SK-N-SH (cell line): ENCODE data around the gene RPL39.

ENCODE experiments used
- EP300 ChIP-seq, 2 experiments: IDR thresholded peaks; 2 replicates each; pipeline versions ENCODE4 v1.4.0 to v1.6.1; 2012; ENCODE audit warnings: borderline replicate concordance in 1 of 2, low read depth in 1 of 2, low read length in 1 of 2
- EZH2phosphoT487 ChIP-seq: fragments of 200-600 bp; sonication (generic); IDR thresholded peaks from 2 replicates; pipeline ENCODE4 v1.6.1; 2017; ENCODE audit warnings: low read depth, mixed run types, mild to moderate bottlenecking, antibody characterized with exemption, moderate library complexity, borderline replicate concordance
- FOXM1 ChIP-seq: IDR thresholded peaks from 2 replicates; pipeline ENCODE4 v1.4.0; 2012; ENCODE audit warnings: low read depth, mild to moderate bottlenecking
- NFIC ChIP-seq: IDR thresholded peaks from 2 replicates; pipeline ENCODE4 v1.4.0; 2012; ENCODE audit warnings: borderline replicate concordance
- POLR2AphosphoS5 ChIP-seq: IDR thresholded peaks from 2 replicates; pipeline ENCODE4 v1.6.1; 2012; ENCODE audit warnings: low read depth, low read length
- RAD21 ChIP-seq: IDR thresholded peaks from 2 replicates; pipeline ENCODE4 v1.6.1; 2012; ENCODE audit warnings: mild to moderate bottlenecking, low read length
- RCOR1 ChIP-seq: fragments of 150-350 bp; IDR thresholded peaks from 2 replicates; pipeline ENCODE4 v1.6.1; 2017; ENCODE audit warnings: antibody characterized with exemption, low read length
- YY1 ChIP-seq: IDR thresholded peaks from 2 replicates; pipeline ENCODE4 v1.4.0; 2012; ENCODE audit warnings: low read depth, mild to moderate bottlenecking
- TF ChIP-seq, protein P1 (sequence below): fragments of 200-600 bp; sonication (generic); IDR thresholded peaks from 2 replicates; pipeline ENCODE4 v1.6.1; 2017; ENCODE audit warnings: antibody characterized with exemption, mild to moderate bottlenecking, moderate library complexity
- TF ChIP-seq, protein P2 (sequence below): IDR thresholded peaks from 2 replicates; pipeline ENCODE4 v1.4.0; 2012; ENCODE audit warnings: low read depth
- TF ChIP-seq, protein P3 (sequence below): IDR thresholded peaks from 2 replicates; pipeline ENCODE4 v1.6.1; 2012; ENCODE audit warnings: mild to moderate bottlenecking, low read depth, low read length, moderate library complexity
- TF ChIP-seq, protein P4 (sequence below): fragments of 150-350 bp; IDR thresholded peaks from 2 replicates; pipeline ENCODE4 v1.6.1; 2017; ENCODE audit warnings: antibody characterized with exemption, low read length, low read depth, borderline replicate concordance

DNA sequence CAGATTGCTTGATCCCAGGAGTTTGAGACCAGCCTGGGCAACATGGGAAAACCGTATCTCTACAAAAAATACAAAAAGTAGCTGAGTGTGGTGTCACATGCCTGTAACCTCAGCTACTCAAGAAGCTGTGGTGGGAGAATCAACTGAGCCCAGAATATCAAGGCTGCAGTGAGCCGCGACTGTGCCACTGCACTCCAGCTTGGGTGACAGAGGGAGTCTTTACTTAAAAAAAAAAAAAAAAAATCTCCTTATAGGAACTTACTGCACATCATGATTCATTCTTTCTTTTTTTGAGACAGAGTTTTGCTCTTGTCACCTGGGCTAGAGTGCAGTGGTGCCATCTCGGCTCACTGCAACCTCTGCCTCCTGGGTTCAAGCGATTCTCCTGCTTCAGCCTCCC lies 37.0 kb upstream of the RPL39 start:
- TF ChIP-seq, protein P1, sequence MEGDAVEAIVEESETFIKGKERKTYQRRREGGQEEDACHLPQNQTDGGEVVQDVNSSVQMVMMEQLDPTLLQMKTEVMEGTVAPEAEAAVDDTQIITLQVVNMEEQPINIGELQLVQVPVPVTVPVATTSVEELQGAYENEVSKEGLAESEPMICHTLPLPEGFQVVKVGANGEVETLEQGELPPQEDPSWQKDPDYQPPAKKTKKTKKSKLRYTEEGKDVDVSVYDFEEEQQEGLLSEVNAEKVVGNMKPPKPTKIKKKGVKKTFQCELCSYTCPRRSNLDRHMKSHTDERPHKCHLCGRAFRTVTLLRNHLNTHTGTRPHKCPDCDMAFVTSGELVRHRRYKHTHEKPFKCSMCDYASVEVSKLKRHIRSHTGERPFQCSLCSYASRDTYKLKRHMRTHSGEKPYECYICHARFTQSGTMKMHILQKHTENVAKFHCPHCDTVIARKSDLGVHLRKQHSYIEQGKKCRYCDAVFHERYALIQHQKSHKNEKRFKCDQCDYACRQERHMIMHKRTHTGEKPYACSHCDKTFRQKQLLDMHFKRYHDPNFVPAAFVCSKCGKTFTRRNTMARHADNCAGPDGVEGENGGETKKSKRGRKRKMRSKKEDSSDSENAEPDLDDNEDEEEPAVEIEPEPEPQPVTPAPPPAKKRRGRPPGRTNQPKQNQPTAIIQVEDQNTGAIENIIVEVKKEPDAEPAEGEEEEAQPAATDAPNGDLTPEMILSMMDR, result no peak
- TF ChIP-seq NFIC, result no peak
- TF ChIP-seq, protein P2, sequence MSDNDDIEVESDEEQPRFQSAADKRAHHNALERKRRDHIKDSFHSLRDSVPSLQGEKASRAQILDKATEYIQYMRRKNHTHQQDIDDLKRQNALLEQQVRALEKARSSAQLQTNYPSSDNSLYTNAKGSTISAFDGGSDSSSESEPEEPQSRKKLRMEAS, result no peak
- no peak for TF ChIP-seq FOXM1
- TF ChIP-seq, protein P3, sequence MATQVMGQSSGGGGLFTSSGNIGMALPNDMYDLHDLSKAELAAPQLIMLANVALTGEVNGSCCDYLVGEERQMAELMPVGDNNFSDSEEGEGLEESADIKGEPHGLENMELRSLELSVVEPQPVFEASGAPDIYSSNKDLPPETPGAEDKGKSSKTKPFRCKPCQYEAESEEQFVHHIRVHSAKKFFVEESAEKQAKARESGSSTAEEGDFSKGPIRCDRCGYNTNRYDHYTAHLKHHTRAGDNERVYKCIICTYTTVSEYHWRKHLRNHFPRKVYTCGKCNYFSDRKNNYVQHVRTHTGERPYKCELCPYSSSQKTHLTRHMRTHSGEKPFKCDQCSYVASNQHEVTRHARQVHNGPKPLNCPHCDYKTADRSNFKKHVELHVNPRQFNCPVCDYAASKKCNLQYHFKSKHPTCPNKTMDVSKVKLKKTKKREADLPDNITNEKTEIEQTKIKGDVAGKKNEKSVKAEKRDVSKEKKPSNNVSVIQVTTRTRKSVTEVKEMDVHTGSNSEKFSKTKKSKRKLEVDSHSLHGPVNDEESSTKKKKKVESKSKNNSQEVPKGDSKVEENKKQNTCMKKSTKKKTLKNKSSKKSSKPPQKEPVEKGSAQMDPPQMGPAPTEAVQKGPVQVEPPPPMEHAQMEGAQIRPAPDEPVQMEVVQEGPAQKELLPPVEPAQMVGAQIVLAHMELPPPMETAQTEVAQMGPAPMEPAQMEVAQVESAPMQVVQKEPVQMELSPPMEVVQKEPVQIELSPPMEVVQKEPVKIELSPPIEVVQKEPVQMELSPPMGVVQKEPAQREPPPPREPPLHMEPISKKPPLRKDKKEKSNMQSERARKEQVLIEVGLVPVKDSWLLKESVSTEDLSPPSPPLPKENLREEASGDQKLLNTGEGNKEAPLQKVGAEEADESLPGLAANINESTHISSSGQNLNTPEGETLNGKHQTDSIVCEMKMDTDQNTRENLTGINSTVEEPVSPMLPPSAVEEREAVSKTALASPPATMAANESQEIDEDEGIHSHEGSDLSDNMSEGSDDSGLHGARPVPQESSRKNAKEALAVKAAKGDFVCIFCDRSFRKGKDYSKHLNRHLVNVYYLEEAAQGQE, result no peak
- TF ChIP-seq POLR2AphosphoS5, result no peak
- TF ChIP-seq RCOR1, result no peak
- no peak for TF ChIP-seq EP300 (IDR thresholded peaks at IDR 0.05; ENCODE audit: borderline replicate concordance in 1 of 2, low read depth in 1 of 2, low read length in 1 of 2)
- TF ChIP-seq EZH2phosphoT487, result no peak
- TF ChIP-seq RAD21, result no peak
- TF ChIP-seq YY1, result no peak
- TF ChIP-seq, protein P4, sequence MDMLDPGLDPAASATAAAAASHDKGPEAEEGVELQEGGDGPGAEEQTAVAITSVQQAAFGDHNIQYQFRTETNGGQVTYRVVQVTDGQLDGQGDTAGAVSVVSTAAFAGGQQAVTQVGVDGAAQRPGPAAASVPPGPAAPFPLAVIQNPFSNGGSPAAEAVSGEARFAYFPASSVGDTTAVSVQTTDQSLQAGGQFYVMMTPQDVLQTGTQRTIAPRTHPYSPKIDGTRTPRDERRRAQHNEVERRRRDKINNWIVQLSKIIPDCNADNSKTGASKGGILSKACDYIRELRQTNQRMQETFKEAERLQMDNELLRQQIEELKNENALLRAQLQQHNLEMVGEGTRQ, result no peak
